HUES64 (cell line): ENCODE results near the gene CORIN.

ENCODE experiments used
- H3K27ac ChIP-seq: 2 replicates; pipeline ENCODE4 v1.7.0; 2013; ENCODE audit warnings: low read depth, low read length, inconsistent platforms
- H3K27me3 ChIP-seq: 2 replicates; pipeline ENCODE4 v1.6.1; 2013; ENCODE audit warnings: mild to moderate bottlenecking, low read length; ENCODE audit not compliant: insufficient read depth
- H3K36me3 ChIP-seq: 2 replicates; pipeline ENCODE4 v1.6.1; 2013; ENCODE audit warnings: mild to moderate bottlenecking, low read length; ENCODE audit not compliant: insufficient read depth
- H3K4me1 ChIP-seq: 2 replicates; pipeline ENCODE4 v1.6.1; 2013; ENCODE audit warnings: mild to moderate bottlenecking, low read length, moderate library complexity; ENCODE audit not compliant: insufficient read depth
- H3K4me3 ChIP-seq: 2 replicates; pipeline ENCODE4 v1.5.1; 2013; ENCODE audit warnings: mild to moderate bottlenecking, low read length, moderate library complexity
- H3K9ac ChIP-seq: 2 replicates; pipeline ENCODE4 v1.6.1; 2013; ENCODE audit warnings: mild to moderate bottlenecking, low read depth, low read length
- H3K9me3 ChIP-seq: 2 replicates; pipeline ENCODE4 v1.6.1; 2013; ENCODE audit warnings: low read depth, low read length; ENCODE audit not compliant: insufficient read depth
- WGBS: fragments of 150-250, 120-280 bp; methylation state at CpG from one replicate; pipeline ENCODE4 v1.1.7; 2013; ENCODE audit warnings: missing lambda C conversion rate; 5-methylcytosine and 5-hydroxymethylcytosine counted together

Gene CORIN

DNA sequence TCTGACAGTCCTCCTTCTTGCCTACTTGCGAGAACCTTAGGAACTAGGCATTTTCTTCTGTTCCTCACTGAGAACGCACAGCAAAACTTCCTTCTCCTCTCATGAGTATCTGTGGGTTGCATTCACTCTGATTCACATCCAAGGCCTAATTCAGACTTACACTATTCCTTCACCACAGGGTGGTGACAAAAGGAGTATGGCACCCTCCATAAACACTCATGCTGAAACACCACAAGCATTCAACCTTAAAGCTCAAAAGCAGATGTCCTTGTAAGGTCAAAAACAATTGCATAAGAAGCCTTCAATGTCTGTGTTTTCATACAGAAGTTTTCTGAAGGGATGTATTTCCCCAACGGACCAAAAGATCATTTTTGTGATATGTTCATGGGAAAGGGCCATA, 147.3 kb downstream of the CORIN start:
- no peak overlapping the region for H3K9ac ChIP-seq
- 92% methylated on average over 3 of the region's 3 CpGs for WGBS
- no peaks in the 10 kb centered on the region for H3K9me3 ChIP-seq
- H3K4me3 ChIP-seq: no peak overlapping the region
- no peaks in the 10 kb centered on the region for H3K4me1 ChIP-seq
- no peaks in the 10 kb centered on the region for H3K36me3 ChIP-seq
- no peak overlapping the region for H3K27ac ChIP-seq
- no peaks in the 10 kb centered on the region for H3K27me3 ChIP-seq

DNA sequence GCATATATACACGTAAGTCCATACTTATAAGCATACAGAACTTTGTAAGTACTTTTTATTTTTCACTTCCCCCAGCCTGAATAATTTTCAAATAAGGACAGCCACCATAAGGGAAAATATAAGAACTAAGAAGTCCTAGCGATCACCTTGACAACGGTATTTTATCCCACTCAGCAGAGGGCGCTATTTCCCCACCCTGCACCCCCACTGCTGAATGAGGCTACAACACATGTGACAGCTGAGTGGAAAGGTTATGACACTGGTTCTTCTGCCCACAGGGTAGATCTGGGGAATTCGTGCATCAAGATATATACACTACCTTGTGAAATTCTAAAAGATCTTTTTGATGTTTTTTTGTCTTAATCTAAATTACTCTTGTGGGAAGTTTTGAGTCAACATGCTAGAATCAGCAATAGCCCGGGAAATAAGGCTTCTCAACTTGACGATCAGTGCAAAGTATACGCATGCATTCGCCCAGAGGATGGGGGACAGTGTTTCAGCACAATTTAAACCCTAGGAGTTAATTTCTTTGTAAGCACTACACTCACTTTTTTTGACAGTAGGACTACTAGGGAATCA, 151.5 kb downstream of the CORIN start:
- Histone ChIP-seq H3K9me3 (no peaks in the 10 kb centered on the region), H3K36me3 (no peaks in the 10 kb centered on the region), H3K9ac (no peak overlapping the region), H3K27ac (no peak overlapping the region), H3K4me1 (no peaks in the 10 kb centered on the region), H3K4me3 (no peak overlapping the region), H3K27me3 (no peaks in the 10 kb centered on the region)
- 61% methylated on average over 7 of the region's 9 CpGs for WGBS

DNA sequence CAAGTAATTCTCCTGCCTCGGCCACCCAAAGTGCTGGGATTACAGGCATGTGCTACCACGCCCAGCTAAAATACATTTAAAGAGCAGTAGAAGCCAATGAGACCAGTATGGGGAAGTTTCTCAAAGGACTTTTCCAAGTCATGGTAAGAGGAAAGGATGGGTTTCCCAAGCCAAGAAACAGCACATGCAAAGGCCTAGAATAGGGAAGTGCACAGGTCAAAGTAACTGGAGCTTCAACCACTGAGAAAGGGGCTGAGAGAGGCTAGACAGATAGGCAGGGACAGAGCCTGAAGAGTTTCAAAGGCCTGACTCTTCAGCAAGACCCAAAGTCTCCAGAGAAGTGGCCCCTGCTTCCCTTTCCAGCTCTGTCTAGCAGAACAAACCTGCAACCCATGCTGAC, 162.1 kb downstream of the CORIN start:
- H3K9me3 ChIP-seq: no peaks in the 10 kb centered on the region
- no peaks in the 10 kb centered on the region for H3K27me3 ChIP-seq
- WGBS: 93% methylated on average over 2 of the region's 2 CpGs
- H3K27ac ChIP-seq: no peak overlapping the region
- H3K9ac ChIP-seq: no peak overlapping the region
- no peaks in the 10 kb centered on the region for H3K4me1 ChIP-seq
- H3K4me3 ChIP-seq: no peak overlapping the region
- H3K36me3 ChIP-seq: no peaks in the 10 kb centered on the region

DNA sequence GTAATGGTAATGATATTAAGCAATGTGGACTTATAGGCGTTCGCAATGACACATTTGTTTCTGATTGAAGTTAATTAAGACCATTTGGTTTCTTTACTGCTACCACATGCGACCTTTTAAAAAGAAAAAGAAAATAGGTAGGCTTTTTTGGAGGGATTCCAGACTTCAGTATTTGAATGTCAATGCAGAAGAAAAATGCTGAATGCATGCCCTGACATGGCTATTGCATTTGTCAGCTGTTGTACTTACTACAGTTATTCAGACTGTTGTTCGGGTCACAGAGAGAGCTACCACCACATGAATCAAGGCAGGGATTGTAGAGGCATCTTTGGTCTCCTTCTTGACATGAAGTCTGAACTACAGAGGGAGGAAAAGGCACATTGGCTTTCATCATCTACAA, 163.7 kb downstream of the CORIN start:
- H3K27me3 ChIP-seq: no peaks in the 10 kb centered on the region
- no peaks in the 10 kb centered on the region for H3K9me3 ChIP-seq
- 95% methylated on average over 4 of the region's 4 CpGs for WGBS
- H3K9ac ChIP-seq: no peak overlapping the region
- no peaks in the 10 kb centered on the region for H3K4me1 ChIP-seq
- no peaks in the 10 kb centered on the region for H3K36me3 ChIP-seq
- no peak overlapping the region for H3K4me3 ChIP-seq
- H3K27ac ChIP-seq: no peak overlapping the region

DNA sequence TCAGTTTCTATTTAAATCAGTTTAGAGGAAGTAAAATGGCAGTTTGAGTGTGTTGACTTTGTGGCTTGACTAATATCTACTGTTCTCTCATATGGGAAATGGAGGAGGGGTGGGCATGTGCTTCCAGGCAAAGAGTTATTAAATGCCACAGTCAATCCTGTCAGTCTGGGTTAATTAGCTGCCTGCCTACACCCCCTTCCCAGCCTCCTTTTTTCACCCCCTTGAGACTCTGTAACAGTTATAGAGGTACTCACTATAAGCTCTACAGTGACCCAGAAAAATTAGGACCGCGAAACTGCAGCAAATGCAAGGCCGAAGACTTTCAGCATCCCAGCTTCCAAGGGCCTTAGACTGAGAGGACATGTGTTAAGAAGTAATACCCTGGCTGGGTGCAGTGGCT, 165.2 kb downstream of the CORIN start:
- H3K27me3 ChIP-seq: no peaks in the 10 kb centered on the region
- no peaks in the 10 kb centered on the region for H3K36me3 ChIP-seq
- no peaks in the 10 kb centered on the region for H3K9me3 ChIP-seq
- no peak overlapping the region for H3K27ac ChIP-seq
- WGBS: 99% methylated on average over 3 of the region's 3 CpGs
- H3K4me3 ChIP-seq: no peak overlapping the region
- H3K9ac ChIP-seq: no peak overlapping the region
- no peaks in the 10 kb centered on the region for H3K4me1 ChIP-seq

DNA sequence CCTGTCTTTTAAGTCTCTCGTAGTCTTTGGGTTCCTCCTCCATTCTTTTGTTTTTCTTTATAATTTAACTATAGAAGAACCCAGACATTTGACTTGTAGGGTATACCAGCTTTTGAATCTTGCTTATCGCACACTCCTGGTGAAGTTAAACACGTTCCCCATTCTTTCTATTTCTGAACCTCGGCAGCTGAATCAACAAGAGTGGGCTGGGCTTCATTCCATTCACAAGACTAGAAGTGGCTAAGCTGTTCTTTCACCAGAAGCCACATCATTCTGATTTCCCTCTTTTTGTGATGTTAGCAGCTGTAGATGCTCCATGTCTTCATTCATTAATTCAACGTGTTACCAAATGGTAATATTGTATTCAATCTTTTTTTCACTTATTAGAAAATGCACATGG, 167.9 kb downstream of the CORIN start:
- no peaks in the 10 kb centered on the region for H3K4me1 ChIP-seq
- 95% methylated on average over 3 of the region's 5 CpGs for WGBS

DNA sequence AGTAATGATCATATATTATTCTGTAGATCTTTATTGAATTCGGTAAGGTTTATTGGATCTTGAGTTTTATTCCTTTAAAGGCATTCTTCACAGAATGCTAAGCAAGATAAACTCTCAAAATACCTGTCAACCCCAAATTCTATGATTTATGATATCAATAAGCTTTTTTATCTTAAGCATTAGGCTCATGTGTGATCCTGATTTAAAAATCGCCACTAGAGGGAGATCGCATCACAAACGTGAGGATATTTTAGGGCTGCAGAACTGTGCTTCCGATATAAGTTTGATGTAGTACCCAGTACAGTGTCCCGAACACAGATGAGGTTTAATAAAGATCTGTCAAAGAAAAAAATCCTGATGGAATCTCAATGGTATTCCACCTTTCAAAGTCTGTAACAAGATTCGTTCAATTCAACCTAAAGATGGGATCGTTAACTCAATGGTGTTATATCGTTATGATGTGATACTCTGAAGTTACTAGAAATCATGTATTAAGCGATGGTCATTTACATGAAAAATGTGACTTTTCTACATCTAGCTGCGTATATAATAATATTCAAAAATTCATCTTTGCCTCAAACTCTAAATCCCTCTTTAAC, 169.0 kb downstream of the CORIN start:
- H3K9ac ChIP-seq: no peak overlapping the region
- H3K27me3 ChIP-seq: no peaks in the 10 kb centered on the region
- H3K9me3 ChIP-seq: no peaks in the 10 kb centered on the region
- 51% methylated on average over 8 of the region's 11 CpGs for WGBS
- H3K4me1 ChIP-seq: no peaks in the 10 kb centered on the region
- H3K36me3 ChIP-seq: no peaks in the 10 kb centered on the region
- no peak overlapping the region for H3K4me3 ChIP-seq
- H3K27ac ChIP-seq: no peak overlapping the region

More for the DNA sequence above, 167.9 kb downstream of the CORIN start:
- H3K27ac ChIP-seq: no peak overlapping the region
- no peaks in the 10 kb centered on the region for H3K27me3 ChIP-seq
- no peak overlapping the region for H3K9ac ChIP-seq
- no peaks in the 10 kb centered on the region for H3K36me3 ChIP-seq
- no peaks in the 10 kb centered on the region for H3K9me3 ChIP-seq
- no peak overlapping the region for H3K4me3 ChIP-seq

DNA sequence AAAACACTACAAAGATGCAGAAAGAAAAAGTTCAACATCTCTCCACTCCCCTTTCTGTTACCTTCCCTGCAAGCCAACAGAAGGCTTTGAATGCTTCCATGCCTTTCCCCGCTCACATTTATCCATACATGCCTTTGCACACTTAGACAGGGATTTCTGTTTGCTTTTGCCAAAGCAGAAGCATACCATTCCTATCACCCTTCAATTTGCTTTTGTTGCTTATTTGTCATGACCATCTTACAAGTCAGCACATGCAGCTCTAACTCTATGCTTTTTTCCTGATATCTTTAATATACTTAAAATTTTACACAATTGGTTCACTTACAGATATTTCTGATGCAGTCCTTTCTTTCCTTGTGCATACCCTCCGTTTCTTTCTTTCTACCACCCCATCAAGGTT, 169.6 kb downstream of the CORIN start:
- H3K4me3 ChIP-seq: no peak overlapping the region
- H3K4me1 ChIP-seq: no peaks in the 10 kb centered on the region
- no peak overlapping the region for H3K9ac ChIP-seq
- H3K27me3 ChIP-seq: no peaks in the 10 kb centered on the region
- WGBS: 94% methylated on average over 2 of the region's 2 CpGs
- no peak overlapping the region for H3K27ac ChIP-seq
- no peaks in the 10 kb centered on the region for H3K9me3 ChIP-seq
- no peaks in the 10 kb centered on the region for H3K36me3 ChIP-seq

DNA sequence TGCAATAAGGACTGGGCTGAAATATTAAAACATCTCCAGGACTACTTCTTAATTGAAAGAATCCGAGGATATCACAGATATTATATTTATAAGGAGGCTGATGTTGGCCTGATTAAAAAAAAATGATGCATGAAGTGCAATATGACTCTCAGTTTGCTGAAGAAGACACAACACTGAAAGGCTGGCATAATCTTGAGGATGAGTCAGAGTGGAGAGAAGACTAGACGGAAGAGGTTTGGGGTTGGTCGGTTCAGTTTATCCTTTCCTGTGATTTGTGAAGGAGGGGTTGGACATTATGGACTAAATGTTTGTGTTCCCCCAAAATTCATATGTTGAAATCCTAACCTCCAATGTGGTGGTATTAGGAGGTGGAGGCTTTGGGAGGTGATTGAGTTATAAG, 170.3 kb downstream of the CORIN start:
- WGBS: 94% methylated on average over 3 of the region's 3 CpGs
- no peaks in the 10 kb centered on the region for H3K4me1 ChIP-seq
- no peaks in the 10 kb centered on the region for H3K36me3 ChIP-seq
- H3K27ac ChIP-seq: no peak overlapping the region
- H3K4me3 ChIP-seq: no peak overlapping the region
- H3K9ac ChIP-seq: no peak overlapping the region
- no peaks in the 10 kb centered on the region for H3K27me3 ChIP-seq
- no peaks in the 10 kb centered on the region for H3K9me3 ChIP-seq

DNA sequence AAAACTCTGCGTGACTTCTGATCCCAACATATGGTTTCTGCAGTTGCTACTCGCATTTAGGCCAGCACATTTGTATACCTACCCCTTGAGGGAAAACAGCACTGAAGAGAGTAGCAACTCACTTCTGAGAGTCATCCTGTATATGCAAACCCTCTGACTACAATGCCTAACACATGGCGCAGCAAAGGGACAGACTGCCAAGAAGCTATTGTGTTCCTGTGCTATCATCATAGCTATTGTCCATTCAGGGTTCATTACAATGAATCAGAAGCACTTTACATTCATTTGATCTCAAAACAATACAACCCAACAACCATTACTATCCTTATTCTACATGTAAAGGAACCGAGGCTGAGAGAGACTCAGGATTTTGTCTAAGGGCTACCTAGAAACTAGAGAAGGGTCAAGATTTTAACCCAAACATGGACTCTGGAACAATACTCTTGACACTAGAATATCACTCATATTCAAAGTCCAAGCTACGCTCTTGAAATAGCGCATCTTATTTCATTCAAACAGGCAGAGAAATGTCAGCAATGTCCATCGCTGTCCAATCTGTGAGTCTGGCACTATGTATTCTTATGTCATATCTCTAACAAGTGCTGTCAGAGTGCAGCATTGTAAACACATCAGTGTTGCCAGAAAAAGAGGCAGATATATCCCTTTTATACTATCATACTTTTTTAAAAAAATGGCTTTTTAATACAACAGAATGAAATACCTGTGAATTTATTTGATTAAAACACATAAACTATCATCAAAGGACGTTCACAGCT, 173.6 kb downstream of the CORIN start:
- H3K4me3 ChIP-seq: no peak overlapping the region
- 0 out of 2 replicates have a peak, but pooled peaks cover 2% of the 10 kb centered on the region for H3K9me3 ChIP-seq
- H3K4me1 ChIP-seq: no peaks in the 10 kb centered on the region
- H3K27ac ChIP-seq: no peak overlapping the region
- no peaks in the 10 kb centered on the region for H3K27me3 ChIP-seq
- WGBS: 95% methylated on average over 8 of the region's 8 CpGs
- H3K9ac ChIP-seq: no peak overlapping the region
- H3K36me3 ChIP-seq: no peaks in the 10 kb centered on the region

DNA sequence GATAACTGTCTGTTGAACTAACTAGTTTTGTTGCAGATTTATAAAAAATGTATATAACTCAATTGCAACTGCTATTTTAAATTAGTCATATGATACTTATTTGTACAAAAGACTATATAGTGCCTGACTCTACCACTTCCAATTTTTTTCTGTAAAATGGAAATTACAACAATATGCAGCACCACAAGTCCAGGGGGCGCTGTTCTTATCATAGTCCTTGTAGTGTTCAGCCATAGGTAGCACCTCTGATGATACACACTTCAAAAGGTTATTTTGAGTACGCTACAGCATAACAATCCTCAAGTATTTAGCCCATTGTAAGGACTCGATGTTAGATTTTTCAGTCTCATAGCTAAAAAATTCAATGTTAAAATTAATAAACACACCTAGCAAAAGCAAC, 174.9 kb downstream of the CORIN start:
- 93% methylated on average over 3 of the region's 3 CpGs for WGBS
- no peak overlapping the region for H3K27ac ChIP-seq
- H3K9me3 ChIP-seq: peaks cover 7% of the 10 kb centered on the region; the same call in 1 of the 2 replicates
- no peak overlapping the region for H3K9ac ChIP-seq
- H3K4me3 ChIP-seq: no peak overlapping the region
- no peaks in the 10 kb centered on the region for H3K4me1 ChIP-seq
- H3K36me3 ChIP-seq: no peaks in the 10 kb centered on the region
- no peaks in the 10 kb centered on the region for H3K27me3 ChIP-seq
